Upper lobe of right lung (tissue), 1 donor: Measurements from ENCODE around the gene FAM81B. TPM values are rescaled to one million over a fixed set of nuclear protein-coding genes. Genes with fewer than 3 reads are reported as not detected.

Experiments
- ATAC-seq: fragments of 200-7000 bp; cut with Tn5 transposase; one replicate; pipeline ENCODE4 v1.9.1; 2020; ENCODE audit warnings: mild to moderate bottlenecking, moderate library complexity
- DNase-seq: peaks from one replicate; pipeline ENCODE4 v3.0.0-alpha.2; 2020
- H3K27ac ChIP-seq: fragments of 200-600 bp; one replicate; pipeline ENCODE4 v1.8.0; 2022
- H3K27me3 ChIP-seq: fragments of 200-600 bp; one replicate; pipeline ENCODE4 v1.8.0; 2022; ENCODE audit warnings: mild to moderate bottlenecking
- H3K36me3 ChIP-seq: fragments of 200-600 bp; one replicate; pipeline ENCODE4 v1.8.0; 2022
- H3K4me1 ChIP-seq: fragments of 200-600 bp; one replicate; pipeline ENCODE4 v1.8.0; 2022
- H3K4me3 ChIP-seq: fragments of 200-600 bp; one replicate; pipeline ENCODE4 v1.8.0; 2022; ENCODE audit warnings: mild to moderate bottlenecking
- H3K9me3 ChIP-seq: fragments of 200-600 bp; one replicate; pipeline ENCODE4 v1.8.0; 2022
- CTCF ChIP-seq: fragments of 200-600 bp; IDR thresholded peaks from one replicate; pipeline ENCODE4 v1.8.0; 2022; ENCODE audit warnings: antibody characterized with exemption
- intact Hi-C: fragments of 100-400 bp; cut with DNase I; formaldehyde crosslinking; loops from one replicate; pipeline ENCODE4 v1.11.0; 2022
- total RNA-seq: library from RNA; stranded (reverse); fragmentation: NEBNext Ultra II Directional; extraction: Animal tissue kit (Norgen Biotek cat#: 25700); gene quantifications from one replicate; pipeline ENCODE4 v1.2.1, GENCODE V29; 2021
- donor health status: DM: no; HTN: yes; CAD: no; lungs with severe emphysema.

The FAM81B gene
- total RNA-seq, 1 donor from 2014 or later = not detected

- DNase-seq (no peak), ATAC-seq (no peak)
- Histone ChIP-seq H3K4me1 (no peaks in the 10 kb centered on the region), H3K27me3 (no peaks in the 10 kb centered on the region), H3K36me3 (no peaks in the 10 kb centered on the region), H3K9me3 (no peaks in the 10 kb centered on the region), H3K27ac (no peak overlapping the region), H3K4me3 (no peak overlapping the region)
- intact Hi-C loops = no loop called here
- no peak for TF ChIP-seq CTCF
Measured at GRCh38 chr5:95424016-95424415, 32.9 kb downstream of the FAM81B start.

- DNase-seq (no peak), ATAC-seq (no peak)
- no peaks in the 10 kb centered on the region for H3K9me3 ChIP-seq
Measured at GRCh38 chr5:95424526-95424925, 33.4 kb downstream of the FAM81B start.

GRCh38 chr5:95426227-95426626 lies 35.1 kb downstream of the FAM81B start:
- Histone ChIP-seq H3K4me3 (no peak overlapping the region), H3K36me3 (no peaks in the 10 kb centered on the region), H3K27me3 (no peaks in the 10 kb centered on the region), H3K9me3 (no peaks in the 10 kb centered on the region), H3K27ac (no peak overlapping the region), H3K4me1 (no peaks in the 10 kb centered on the region)
- DNase-seq = no peak
- ATAC-seq = no peak
- no peak for TF ChIP-seq CTCF
- intact Hi-C loops = no loop called here

More at GRCh38 chr5:95424526-95424925, 33.4 kb downstream of the FAM81B start:
- intact Hi-C loops = no loop called here
- Histone ChIP-seq H3K4me1 (no peaks in the 10 kb centered on the region), H3K4me3 (no peak overlapping the region), H3K27me3 (no peaks in the 10 kb centered on the region), H3K27ac (no peak overlapping the region), H3K36me3 (no peaks in the 10 kb centered on the region)
- TF ChIP-seq CTCF = no peak

GRCh38 chr5:95432779-95433178 lies 41.6 kb downstream of the FAM81B start:
- no peaks in the 10 kb centered on the region for H3K9me3 ChIP-seq
- no peak for TF ChIP-seq CTCF

GRCh38 chr5:95439801-95440493 lies 48.8 kb downstream of the FAM81B start:
- H3K4me1 ChIP-seq = no peaks in the 10 kb centered on the region
- DNase-seq (no peak), ATAC-seq (no peak)
- H3K27me3 ChIP-seq = no peaks in the 10 kb centered on the region
- intact Hi-C loops = no loop called here
- H3K9me3 ChIP-seq = no peaks in the 10 kb centered on the region
- no peak overlapping the region for H3K27ac ChIP-seq
- no peak overlapping the region for H3K4me3 ChIP-seq
- no peaks in the 10 kb centered on the region for H3K36me3 ChIP-seq
- no peak for TF ChIP-seq CTCF

More at GRCh38 chr5:95432779-95433178, 41.6 kb downstream of the FAM81B start:
- ATAC-seq (no peak), DNase-seq (no peak)
- no peaks in the 10 kb centered on the region for H3K36me3 ChIP-seq
- no peak overlapping the region for H3K27ac ChIP-seq
- intact Hi-C loops = no loop called here
- H3K4me3 ChIP-seq = no peak overlapping the region
- no peaks in the 10 kb centered on the region for H3K4me1 ChIP-seq
- no peaks in the 10 kb centered on the region for H3K27me3 ChIP-seq

GRCh38 chr5:95440825-95441224 lies 49.7 kb downstream of the FAM81B start:
- Histone ChIP-seq H3K27ac (no peak overlapping the region), H3K4me3 (no peak overlapping the region), H3K4me1 (no peaks in the 10 kb centered on the region), H3K9me3 (no peaks in the 10 kb centered on the region), H3K36me3 (no peaks in the 10 kb centered on the region), H3K27me3 (no peaks in the 10 kb centered on the region)
- ATAC-seq (no peak), DNase-seq (no peak)
- intact Hi-C loops = no loop called here
- no peak for TF ChIP-seq CTCF
